Esophagus muscularis mucosa (tissue), 4 donors: ENCODE data around the gene TEAD4. TPM values are rescaled to one million over a fixed set of nuclear protein-coding genes. Genes with fewer than 3 reads are reported as not detected.

Experiments used
- DNase-seq: peaks from one replicate; pipeline ENCODE4 v3.0.0-alpha.2; 2017; ENCODE audit errors: extremely low spot score
- H3K27ac ChIP-seq, 4 donors: fragments of 200-600 bp; sonication (generic); replicated peaks in 1 of 4; 1 replicate in 3 of 4; 2 replicates in 1 of 4; pipeline ENCODE4 v1.5.1; 2016 to 2019; ENCODE audit warnings: mild to moderate bottlenecking in 1 of 4
- H3K27me3 ChIP-seq, 4 donors: fragments of 200-600 bp; sonication (generic); one replicate each; pipeline versions ENCODE4 v1.5.1 to v1.6.0; 2016 to 2019
- H3K36me3 ChIP-seq, 4 donors: fragments of 200-600 bp; sonication (generic); one replicate each; pipeline ENCODE4 v1.5.1; 2016 to 2019
- H3K4me1 ChIP-seq, 4 donors: fragments of 200-600 bp; sonication (generic); one replicate each; pipeline ENCODE4 v1.5.1; 2016 to 2019
- H3K4me3 ChIP-seq, 4 donors: fragments of 200-600 bp; sonication (generic); 1 replicate in 2 of 4; 2 replicates in 2 of 4; pipeline ENCODE4 v1.5.1; 2016 to 2019; ENCODE audit warnings: mild to moderate bottlenecking in 4 of 4, moderate library complexity in 1 of 4
- H3K9me3 ChIP-seq, 4 donors: fragments of 200-600 bp; sonication (generic); 1 replicate in 3 of 4; 2 replicates in 1 of 4; pipeline ENCODE4 v1.5.1; 2016 to 2019
- EP300 ChIP-seq: sonication (generic); formaldehyde crosslinking; IDR thresholded peaks from one replicate; pipeline ENCODE4 v1.6.1; 2017; ENCODE audit warnings: antibody characterized with exemption
- POLR2A ChIP-seq: fragments of 450-650 bp; IDR thresholded peaks from one replicate; pipeline ENCODE4 v1.6.1; 2017; ENCODE audit warnings: antibody characterized with exemption, moderate library complexity, mild to moderate bottlenecking, low read depth
- POLR2AphosphoS5 ChIP-seq, 2 donors: sonication (generic); formaldehyde crosslinking; IDR thresholded peaks; one replicate each; pipeline ENCODE4 v1.6.1; 2017; ENCODE audit warnings: antibody characterized with exemption in 2 of 2
- WGBS: methylation state at CpG from one replicate; pipeline ENCODE4 v1.1.5; 2018; 5-methylcytosine and 5-hydroxymethylcytosine counted together
- intact Hi-C: fragments of 100-400 bp; cut with DNase I; formaldehyde crosslinking; loops from one replicate; pipeline ENCODE4 v1.15.1; 2023
- total RNA-seq, 4 donors: library from RNA; depleted of rRNA; stranded (reverse); fragments of >200 nt; gene quantifications; one replicate each; pipeline versions ENCODE4 v1.1.0 to v1.2.1, GENCODE V29; 2016
- TF ChIP-seq, protein P1 (sequence below), 3 experiments: fragments of 200-600 bp in 2 of 3; fragments of 450-650 bp in 1 of 3; sonication (generic) in 2 of 3; IDR thresholded peaks; one replicate each; pipeline ENCODE4 v1.5.1; 2017 to 2019; ENCODE audit warnings: antibody characterized with exemption in 3 of 3, mild to moderate bottlenecking in 2 of 3, moderate library complexity in 1 of 3

TEAD4 gene
- total RNA-seq, 4 donors from 2014 or later, result 7.5 to 42.7 (median 28.0) TPM

GRCh38 chr12:3081886-3082285 is 122.7 kb downstream of the TEAD4 start:
- 72% methylated on average over 7 of the region's 7 CpGs for WGBS
- Histone ChIP-seq H3K9me3 (no peaks in the 10 kb centered on the region), H3K36me3 (peaks cover 0 to 18% (median 9%) of the 10 kb centered on the region in 4 donors), H3K4me1 (peaks cover 32 to 56% (median 44%) of the 10 kb centered on the region in 4 donors), H3K4me3 (no peak overlapping the region), H3K27me3 (no peaks in the 10 kb centered on the region), H3K27ac (no peak overlapping the region)
- DNase-seq, result no peak
- TF ChIP-seq POLR2AphosphoS5 (IDR thresholded peaks at IDR 0.05) (no peak), EP300 (no peak), POLR2A (no peak)
- TF ChIP-seq, protein P1, sequence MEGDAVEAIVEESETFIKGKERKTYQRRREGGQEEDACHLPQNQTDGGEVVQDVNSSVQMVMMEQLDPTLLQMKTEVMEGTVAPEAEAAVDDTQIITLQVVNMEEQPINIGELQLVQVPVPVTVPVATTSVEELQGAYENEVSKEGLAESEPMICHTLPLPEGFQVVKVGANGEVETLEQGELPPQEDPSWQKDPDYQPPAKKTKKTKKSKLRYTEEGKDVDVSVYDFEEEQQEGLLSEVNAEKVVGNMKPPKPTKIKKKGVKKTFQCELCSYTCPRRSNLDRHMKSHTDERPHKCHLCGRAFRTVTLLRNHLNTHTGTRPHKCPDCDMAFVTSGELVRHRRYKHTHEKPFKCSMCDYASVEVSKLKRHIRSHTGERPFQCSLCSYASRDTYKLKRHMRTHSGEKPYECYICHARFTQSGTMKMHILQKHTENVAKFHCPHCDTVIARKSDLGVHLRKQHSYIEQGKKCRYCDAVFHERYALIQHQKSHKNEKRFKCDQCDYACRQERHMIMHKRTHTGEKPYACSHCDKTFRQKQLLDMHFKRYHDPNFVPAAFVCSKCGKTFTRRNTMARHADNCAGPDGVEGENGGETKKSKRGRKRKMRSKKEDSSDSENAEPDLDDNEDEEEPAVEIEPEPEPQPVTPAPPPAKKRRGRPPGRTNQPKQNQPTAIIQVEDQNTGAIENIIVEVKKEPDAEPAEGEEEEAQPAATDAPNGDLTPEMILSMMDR (IDR thresholded peaks at IDR 0.05), result no peak
- intact Hi-C loops, result no loop called here

- Histone ChIP-seq H3K4me1 (peaks cover 24 to 62% (median 42%) of the 10 kb centered on the region in 4 donors), H3K4me3 (no peak overlapping the region), H3K36me3 (peaks cover 0 to 18% (median 9%) of the 10 kb centered on the region in 4 donors), H3K27ac (peak overlapping the region in 3 of 4 donors; percentile 9 to 21 (median 13)), H3K9me3 (no peaks in the 10 kb centered on the region), H3K27me3 (no peaks in the 10 kb centered on the region)
- no peak for DNase-seq
- TF ChIP-seq POLR2AphosphoS5 (IDR thresholded peaks at IDR 0.05) (no peak), EP300 (no peak), POLR2A (no peak)
- TF ChIP-seq, protein P1 (IDR thresholded peaks at IDR 0.05), result no peak
- intact Hi-C loops, result no loop called here
- 69% methylated on average over 5 of the region's 6 CpGs for WGBS
Measured at GRCh38 chr12:3083241-3083920, 124.2 kb downstream of the TEAD4 start.

- intact Hi-C loops, result no loop called here
Measured at GRCh38 chr12:3083921-3084347, 124.7 kb downstream of the TEAD4 start.

DNA sequence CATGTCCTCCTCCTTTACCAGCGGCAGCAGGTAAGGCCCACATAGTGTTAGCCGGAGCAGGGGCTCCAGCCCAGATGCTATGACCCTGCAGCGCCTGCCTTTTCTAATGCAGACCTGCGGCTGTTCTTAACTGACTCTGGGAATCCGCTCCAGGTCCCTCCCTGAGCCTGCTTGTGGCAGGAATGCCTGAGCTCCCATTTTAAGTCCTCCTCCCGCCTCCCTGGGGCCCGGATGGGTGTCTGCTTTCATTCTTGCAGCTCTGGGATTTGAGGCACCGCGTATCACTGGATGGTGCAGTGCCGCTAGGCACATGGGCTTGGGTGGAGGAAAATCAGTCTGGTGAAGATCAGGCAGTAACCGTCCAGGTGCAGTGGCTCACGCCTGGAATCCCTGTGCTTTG is 125.5 kb downstream of the TEAD4 start:
- H3K4me1 ChIP-seq, result peaks cover 15 to 53% (median 32%) of the 10 kb centered on the region in 4 donors
- H3K36me3 ChIP-seq, result peaks cover 0 to 18% (median 9%) of the 10 kb centered on the region in 4 donors
- intact Hi-C loops, result no loop called here
- no peaks in the 10 kb centered on the region for H3K27me3 ChIP-seq
- no peak for DNase-seq
- TF ChIP-seq, protein P1 (IDR thresholded peaks at IDR 0.05), result no peak
- no peak for TF ChIP-seq POLR2AphosphoS5 (IDR thresholded peaks at IDR 0.05)
- no peak for TF ChIP-seq POLR2A
- H3K4me3 ChIP-seq, result no peak overlapping the region
- WGBS, result 86% methylated on average over 12 of the region's 12 CpGs
- no peaks in the 10 kb centered on the region for H3K9me3 ChIP-seq
- peak overlapping the region in 1 of 4 donors; percentile 50 for H3K27ac ChIP-seq

More at GRCh38 chr12:3083921-3084347, 124.7 kb downstream of the TEAD4 start:
- Histone ChIP-seq H3K4me1 (peaks cover 21 to 59% (median 38%) of the 10 kb centered on the region in 4 donors), H3K27ac (peak overlapping the region in 2 of 4 donors; percentile 23 to 50), H3K9me3 (no peaks in the 10 kb centered on the region), H3K27me3 (no peaks in the 10 kb centered on the region), H3K4me3 (no peak overlapping the region), H3K36me3 (peaks cover 0 to 18% (median 9%) of the 10 kb centered on the region in 4 donors)
- peak in 1 of 2 donors; percentile 23 for TF ChIP-seq POLR2AphosphoS5 (IDR thresholded peaks at IDR 0.05)
- TF ChIP-seq, protein P1 (IDR thresholded peaks at IDR 0.05), result no peak
- no peak for DNase-seq
- WGBS, result 85% methylated on average over 5 of the region's 5 CpGs
